HG03064 (cell line): ENCODE data around the gene MARCKS.

ENCODE experiments used
- ATAC-seq: cut with Tn5 transposase; IDR thresholded peaks from one replicate; pipeline ENCODE4 v1.9.1; 2021; ENCODE audit warnings: low read depth; ENCODE audit not compliant: unreplicated experiment

Gene MARCKS

DNA sequence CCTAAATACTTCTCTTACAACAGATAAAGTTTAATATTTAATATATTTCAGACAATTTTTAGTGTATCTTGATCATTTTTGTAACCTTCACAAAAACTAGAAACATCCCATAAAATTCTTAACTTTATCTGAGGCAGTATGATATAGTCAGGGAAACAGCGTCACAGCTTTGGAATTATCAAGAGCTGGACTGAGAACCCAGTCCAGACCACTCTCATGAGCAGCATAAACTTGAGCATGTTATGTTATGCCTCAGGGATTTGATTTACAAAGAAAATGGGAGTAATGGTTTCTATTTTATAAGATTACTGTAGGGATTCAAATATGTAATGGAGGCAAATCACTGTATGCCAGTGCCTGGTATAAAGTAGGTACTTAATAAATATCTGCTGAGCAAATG lies 8.3 kb upstream of the MARCKS start:
- ATAC-seq = no peak

DNA sequence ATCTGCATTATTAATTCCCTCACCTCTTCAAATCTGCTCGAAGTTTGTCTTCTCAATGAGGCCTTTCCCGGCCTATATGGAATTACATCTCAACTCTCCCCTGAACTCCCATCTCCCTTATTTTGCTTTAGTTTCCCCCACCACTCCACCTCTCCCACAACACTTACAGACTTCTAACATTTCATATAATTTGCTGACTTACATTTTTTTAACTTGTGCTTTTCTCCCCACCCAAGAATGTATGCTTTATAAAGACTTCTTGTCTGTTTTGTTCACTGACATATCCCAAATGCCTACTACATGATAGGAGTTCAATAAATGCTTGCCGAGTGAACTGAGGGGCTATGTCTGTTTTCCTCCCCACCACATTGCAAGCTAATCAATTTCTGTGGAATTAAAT lies 3.9 kb upstream of the MARCKS start:
- no peak for ATAC-seq

DNA sequence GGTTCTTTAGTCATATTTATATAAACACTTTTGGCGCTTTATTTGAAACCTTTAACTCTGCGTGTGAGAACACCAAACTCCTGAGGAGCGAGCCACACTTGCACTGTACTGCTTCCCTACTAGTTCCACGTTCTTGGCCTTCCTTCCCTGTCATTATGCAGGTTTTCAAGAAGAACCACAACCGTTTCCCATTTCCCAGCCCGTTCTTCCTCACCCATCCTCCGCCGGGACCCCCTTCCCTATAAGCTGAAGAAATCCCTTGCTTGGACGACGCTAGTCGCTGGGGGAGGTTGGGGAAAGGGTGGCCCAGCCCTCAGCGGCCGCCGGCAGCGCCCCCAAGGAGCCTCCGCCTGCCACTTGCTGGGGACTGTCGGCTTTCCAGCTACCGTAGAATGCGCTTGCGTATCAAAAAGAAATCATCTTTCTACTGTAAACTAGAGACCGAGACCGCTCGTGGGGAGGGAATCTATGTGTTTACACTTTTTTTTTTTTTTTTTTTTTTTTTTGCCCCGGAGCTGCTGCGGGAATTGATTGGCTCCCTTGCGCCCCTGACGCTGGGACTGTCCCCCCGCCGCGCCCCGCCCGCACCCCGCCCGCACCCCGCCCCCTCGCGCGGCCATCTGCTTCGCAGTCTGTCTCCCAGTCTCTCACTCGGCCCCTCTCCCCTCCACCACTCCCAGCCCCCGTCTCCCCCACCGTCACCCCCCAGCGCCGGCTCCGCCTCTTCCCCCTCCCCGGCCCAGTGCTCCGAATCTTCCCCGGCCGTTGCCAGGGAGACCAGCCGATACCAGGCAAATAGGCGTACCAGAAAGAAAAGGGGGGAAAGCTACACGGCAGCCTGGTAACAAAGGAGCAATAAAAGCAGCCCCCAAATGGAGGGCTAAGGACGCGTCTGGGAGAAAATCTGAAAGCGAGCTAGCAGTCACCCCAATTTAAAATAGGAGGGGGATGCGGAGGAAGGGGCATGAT lies 2.3 kb upstream of the MARCKS start:
- ATAC-seq = no peak

DNA sequence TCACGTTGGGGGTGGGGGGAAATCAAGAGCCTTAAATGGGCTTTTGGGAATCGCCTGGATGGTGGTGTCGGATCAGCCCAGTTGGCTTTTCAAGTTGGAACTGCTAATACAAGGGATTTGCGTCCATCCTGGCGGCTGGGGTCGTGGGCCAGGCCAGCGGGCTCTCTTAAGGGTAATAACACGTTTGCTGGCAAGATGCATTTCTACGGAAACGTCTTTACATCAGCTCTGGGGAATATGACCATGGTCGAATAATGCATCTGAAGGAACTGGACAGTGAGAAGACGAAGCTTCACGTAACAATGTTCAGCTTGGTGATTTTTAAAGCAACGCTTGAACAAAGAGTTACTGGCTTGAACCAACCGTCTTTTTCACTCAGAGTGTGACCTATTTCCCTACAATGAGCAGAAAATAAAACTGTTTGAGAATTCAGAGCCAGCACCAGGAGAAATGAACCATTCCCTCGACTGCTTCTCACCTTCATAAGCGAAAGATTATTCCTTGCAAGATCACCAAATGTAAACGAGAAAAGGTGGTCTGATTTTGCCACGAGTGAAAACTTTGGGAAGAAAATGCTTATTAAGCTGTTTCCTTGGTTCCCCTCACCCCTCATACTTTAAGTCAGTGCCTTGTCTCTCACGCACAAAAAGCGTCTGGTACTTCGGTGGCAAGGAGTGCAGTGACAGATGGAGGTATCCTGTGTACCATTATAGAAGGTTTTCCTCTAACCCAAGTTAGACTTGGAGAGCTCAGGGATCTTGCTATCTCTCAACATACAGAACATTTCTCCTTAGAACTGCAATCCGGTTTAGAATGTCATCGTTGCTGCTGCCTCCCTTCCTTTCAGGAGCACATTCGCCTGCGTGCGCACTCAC lies 1.4 kb upstream of the MARCKS start:
- no peak for ATAC-seq

DNA sequence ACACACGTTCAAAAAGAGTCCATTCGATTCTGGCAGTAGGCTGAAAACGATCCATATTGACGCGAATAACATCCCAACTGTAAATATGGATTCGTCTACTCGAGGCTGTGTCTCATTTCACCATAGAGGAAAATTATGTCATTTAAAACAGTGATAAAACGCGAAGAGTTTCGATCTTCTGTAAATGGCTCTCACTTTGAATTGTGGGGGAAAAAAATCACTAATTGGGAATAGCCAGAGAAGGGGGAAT lies 845 bp upstream of the MARCKS start:
- no peak for ATAC-seq

DNA sequence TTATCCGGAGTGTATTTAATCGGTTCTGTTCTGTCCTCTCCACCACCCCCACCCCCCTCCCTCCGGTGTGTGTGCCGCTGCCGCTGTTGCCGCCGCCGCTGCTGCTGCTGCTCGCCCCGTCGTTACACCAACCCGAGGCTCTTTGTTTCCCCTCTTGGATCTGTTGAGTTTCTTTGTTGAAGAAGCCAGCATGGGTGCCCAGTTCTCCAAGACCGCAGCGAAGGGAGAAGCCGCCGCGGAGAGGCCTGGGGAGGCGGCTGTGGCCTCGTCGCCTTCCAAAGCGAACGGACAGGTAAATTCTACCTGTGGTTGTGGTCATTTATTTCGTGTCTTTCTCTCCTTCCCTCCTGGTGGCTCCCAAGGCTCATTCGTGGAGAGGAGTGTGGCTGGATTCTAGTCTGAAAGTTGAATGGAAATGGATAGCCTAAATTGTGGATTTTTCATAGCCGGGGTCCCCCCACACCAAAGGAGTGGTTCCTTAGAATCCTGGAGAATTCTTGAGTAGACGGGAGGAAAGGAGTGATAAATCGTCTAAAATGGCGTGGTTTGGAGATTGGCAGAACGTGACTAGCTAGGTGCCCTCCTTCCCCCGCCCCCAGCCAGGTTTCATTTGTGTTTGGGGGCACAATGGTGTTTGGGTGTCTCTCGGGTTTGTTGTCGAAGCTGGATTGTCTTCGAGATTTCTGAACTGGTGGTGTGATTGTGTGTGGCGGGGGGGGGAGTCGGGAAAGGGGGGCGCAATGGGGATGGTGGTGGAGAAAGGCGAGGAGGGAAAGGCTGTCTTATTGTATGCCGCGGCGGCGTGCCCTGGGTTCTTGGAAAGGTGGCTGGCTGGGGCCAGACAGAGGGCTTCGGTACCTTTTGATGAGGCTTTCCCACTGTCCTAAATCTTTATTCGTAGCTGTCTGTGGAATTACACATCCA lies 673 bp downstream of the MARCKS start:
- no peak for ATAC-seq

DNA sequence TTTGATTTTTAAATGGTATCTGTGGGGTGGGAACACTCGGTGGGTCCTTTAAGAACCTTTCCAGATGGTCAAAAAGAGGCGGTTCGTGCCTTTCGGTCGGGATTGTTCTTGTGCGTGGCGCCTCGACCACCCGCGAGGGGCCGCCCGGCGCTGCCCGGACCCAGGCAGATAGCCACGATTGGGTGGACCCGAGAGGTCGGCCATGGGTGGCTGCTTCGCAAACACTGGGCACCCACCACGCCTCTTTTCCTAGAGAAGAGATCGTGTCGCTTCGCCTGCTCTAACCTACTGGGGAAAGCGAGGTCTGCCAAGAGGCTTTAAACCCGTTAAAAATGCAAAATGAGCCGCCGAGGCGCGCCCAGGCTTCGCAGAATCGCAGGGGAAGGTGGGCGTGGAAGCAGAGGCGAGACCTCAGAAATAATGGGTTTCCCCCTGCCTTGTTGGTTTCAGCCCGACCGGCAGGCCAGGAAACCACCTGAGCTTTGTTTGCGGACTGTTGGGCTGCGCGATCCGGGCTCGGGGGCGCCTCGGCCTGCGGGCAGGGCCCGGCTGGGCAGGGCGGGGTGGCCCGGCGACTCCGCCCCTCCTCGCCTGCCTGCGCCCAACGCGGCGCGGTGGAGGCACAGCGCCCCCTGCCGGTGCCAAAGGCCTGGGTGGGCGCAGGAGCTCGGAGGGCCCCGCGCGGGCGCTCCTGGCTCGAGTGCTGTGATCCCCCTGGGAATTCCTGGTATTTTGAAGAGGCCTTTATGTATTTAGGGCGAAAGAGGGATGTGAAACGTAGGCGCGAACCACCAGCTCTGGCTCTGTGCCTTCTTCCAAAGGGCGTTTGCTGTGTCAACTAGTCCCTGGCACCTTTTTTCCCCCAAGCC lies 1.6 kb downstream of the MARCKS start:
- peak; percentile 82 for ATAC-seq

DNA sequence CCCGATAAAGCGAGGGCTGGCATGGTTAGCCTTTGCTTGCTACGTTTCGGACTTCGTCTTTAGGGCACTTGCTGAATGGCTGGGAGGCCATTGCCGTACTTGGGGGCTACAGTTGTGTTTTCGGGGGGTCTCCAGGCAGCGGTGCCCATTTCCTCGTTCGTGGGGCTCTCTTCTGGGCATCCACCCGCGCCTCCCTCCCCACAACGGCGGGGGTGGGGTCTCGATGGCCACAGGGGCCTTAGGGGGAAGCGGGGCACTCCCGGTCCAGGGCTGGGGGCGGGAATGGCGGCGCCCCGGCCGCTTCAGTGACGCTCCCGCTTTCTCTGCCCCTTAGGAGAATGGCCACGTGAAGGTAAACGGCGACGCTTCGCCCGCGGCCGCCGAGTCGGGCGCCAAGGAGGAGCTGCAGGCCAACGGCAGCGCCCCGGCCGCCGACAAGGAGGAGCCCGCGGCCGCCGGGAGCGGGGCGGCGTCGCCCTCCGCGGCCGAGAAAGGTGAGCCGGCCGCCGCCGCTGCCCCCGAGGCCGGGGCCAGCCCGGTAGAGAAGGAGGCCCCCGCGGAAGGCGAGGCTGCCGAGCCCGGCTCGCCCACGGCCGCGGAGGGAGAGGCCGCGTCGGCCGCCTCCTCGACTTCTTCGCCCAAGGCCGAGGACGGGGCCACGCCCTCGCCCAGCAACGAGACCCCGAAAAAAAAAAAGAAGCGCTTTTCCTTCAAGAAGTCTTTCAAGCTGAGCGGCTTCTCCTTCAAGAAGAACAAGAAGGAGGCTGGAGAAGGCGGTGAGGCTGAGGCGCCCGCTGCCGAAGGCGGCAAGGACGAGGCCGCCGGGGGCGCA lies 2.4 kb downstream of the MARCKS start:
- ATAC-seq = no peak

DNA sequence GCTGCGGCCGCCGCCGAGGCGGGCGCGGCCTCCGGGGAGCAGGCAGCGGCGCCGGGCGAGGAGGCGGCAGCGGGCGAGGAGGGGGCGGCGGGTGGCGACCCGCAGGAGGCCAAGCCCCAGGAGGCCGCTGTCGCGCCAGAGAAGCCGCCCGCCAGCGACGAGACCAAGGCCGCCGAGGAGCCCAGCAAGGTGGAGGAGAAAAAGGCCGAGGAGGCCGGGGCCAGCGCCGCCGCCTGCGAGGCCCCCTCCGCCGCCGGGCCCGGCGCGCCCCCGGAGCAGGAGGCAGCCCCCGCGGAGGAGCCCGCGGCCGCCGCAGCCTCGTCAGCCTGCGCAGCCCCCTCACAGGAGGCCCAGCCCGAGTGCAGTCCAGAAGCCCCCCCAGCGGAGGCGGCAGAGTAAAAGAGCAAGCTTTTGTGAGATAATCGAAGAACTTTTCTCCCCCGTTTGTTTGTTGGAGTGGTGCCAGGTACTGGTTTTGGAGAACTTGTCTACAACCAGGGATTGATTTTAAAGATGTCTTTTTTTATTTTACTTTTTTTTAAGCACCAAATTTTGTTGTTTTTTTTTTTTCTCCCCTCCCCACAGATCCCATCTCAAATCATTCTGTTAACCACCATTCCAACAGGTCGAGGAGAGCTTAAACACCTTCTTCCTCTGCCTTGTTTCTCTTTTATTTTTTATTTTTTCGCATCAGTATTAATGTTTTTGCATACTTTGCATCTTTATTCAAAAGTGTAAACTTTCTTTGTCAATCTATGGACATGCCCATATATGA lies 3.2 kb downstream of the MARCKS start:
- ATAC-seq = no peak

DNA sequence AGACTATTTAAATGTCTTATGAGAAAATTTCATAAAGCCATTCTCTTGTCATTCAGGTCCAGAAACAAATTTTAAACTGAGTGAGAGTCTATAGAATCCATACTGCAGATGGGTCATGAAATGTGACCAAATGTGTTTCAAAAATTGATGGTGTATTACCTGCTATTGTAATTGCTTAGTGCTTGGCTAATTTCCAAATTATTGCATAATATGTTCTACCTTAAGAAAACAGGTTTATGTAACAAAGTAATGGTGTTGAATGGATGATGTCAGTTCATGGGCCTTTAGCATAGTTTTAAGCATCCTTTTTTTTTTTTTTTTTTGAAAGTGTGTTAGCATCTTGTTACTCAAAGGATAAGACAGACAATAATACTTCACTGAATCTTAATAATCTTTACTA lies 5.0 kb downstream of the MARCKS start:
- ATAC-seq = no peak

DNA sequence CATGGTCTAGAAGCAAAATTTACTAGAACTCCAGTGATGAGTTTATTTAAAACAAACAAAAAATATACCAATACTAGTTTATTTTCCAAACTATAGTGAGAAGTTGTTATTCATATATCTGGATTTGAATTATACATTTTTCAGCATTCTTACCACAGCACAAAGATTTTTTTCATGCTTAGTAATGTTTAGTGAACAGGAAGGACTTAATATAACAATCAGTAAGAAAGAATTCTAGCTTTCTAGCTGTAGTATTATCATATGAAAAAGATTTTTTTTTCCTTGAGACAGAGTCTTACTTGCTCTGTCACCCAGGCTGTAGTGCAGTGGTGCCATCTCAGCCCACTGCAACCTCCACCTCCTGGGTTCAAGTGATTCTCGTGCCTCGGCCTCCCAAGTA lies 13.8 kb downstream of the MARCKS start:
- ATAC-seq = no peak

DNA sequence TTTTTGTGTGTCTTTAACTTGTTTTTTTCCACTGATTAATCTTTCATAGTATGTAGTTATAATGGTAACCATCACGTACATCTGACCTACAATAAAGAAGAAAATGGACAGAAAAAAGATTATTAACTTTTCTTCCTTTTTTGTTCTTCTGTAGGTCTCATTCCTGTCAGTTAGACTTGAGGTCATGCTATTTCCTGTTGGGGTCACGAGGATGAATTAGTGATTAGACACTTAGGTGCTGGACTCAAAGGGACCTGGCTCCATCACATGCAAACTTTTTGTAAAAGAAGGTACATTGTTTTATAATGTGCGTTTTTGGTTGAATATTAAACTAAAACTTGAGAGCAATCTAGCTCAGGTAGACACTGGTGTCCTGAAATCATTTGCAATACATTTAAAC lies 14.8 kb downstream of the MARCKS start:
- no peak for ATAC-seq

DNA sequence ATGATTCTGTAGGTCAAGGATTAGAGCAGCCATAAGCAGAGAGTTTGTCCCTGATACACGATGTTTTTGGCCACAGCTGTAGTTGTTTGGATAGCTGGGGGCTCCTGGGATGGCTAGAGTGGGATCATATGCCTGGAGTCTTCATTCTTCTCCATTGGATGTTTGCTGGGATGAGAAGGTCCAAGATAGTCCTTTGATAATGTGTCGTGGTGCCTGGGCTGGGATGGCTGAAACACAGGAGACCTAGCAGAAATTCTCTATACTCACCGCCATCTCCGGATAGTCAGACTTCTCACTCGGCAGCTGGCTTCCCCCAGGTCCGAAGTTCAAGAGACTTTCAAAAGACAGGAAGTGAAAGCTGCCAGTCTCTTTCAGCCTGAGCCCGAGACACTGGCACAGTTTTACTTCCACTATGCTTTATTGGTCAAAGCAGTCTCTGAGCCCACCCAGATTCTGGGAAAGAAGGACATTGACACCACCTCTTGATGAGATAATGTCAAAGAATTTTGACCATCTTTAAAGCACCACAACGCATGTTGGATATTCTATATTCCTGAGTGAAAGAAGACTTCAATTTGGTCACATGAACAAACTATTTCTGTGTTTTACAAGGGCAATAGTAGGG lies 16.0 kb downstream of the MARCKS start:
- peak; percentile 88 for ATAC-seq

DNA sequence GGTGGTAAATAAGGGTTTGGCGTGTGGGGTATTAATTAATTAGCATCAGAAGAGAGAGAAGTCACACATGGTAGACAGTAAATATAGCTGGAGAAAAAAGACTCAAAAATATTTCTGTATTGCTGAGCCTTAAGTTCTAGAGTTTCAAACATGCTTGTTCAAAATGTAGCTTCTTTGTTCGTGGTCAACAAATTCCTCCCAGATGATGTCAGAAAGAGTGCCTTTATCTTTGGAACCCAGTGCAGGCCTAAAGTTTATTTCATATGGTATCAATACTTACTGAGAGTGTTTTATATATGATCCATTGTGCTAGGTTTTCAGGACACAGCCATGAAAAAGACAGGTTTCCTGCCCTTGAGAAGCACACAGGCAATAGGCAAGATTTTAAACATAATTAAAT lies 18.3 kb downstream of the MARCKS start:
- no peak for ATAC-seq

DNA sequence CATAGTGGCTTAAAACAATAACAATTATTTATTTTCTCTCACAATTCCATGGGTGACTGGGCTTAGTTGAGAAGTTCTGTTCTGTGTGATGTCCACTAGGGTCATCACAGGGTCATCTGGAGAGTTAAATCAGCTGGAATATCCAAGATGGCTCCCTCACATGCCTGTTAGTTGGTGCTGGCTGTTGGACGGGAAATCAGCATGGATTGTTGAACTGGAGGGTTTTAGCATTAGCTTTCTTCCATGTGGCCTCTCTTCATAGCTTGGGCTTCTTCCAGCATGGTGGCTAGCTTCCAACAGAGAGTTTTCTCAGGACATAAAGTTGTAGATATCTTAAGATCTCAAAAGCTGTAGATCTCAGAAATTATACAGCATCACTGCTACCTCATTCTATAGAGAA lies 19.6 kb downstream of the MARCKS start:
- ATAC-seq = no peak

DNA sequence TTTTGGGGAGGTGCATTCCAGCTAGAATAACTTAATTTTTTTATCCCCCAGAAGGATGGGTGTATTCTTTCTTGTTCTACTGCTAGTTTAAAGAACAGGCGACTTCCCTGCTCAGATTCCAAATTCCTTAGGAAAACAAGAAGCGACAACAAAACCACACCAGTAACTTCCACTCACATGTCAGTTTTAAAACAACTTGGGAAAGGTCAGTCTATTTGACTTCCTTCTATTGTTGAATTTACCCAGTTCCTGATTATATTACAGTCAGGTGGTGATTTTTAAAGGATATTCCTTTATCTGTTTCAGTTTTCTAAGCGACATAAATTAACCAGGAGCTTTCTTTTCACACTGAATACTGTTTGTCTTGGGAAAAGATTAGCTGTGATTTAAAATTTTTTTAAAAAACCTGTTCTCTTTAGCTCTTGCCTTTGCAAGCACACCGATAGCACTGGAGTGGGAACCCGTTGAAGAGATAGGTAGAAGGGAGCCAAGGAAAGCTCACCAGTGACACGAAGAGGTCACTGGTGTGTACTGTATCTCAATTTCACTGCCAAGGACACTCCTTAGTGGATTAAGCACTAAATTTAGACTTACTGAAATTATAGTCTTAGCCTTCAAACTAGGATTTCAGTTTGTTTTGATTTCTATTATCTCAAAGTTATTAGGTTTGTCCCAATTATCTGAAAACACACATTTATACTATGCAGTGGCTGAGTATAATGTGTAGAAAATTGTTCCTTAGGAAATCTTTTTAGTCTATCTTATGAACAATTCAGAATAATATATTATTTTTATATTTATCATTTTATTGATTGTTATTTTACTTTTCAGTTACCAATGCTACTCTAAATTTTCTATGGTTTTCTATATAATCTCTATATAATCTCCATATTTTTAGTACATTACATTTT lies 22.3 kb downstream of the MARCKS start:
- ATAC-seq = peak; percentile 95

DNA sequence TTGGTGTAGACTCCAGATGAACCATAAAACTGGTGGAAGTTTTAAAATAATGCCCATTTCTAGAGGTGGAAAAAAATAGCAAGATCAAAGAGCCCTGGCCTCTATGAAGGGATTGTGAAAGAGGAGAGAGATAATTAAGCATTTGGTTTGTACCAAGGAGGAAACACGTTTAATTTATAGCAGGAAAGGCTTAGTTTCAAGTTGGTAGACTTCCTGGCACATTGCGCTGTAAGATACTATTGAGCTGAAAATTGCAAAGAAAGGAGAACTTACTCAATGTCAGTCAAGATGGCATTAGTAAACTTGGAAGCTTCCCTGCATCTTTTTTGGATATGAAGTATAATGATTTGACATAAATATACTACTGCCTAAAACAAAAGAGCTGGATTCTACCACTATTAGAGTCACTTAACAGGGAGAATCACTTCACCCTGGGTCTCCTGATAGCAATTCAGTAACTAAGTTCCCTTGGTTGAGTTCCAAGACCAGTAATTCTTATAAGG lies 24.4 kb downstream of the MARCKS start:
- no peak for ATAC-seq
